ENCODE measurements around the gene SLC2A4RG. TPM values are rescaled to one million over a fixed set of nuclear protein-coding genes. Genes with fewer than 3 reads are reported as not detected.

Gene SLC2A4RG
- total RNA-seq, 2 donors from 2014 or later: 69.3 to 108 TPM

GRCh38 chr20:63785691-63786131, 46.1 kb downstream of the SLC2A4RG start:
- H3K9me3 Mint-ChIP-seq: no peaks in the 10 kb centered on the region
- no peak overlapping the region for H3K27ac Mint-ChIP-seq
- H3K4me3 Mint-ChIP-seq: no peak overlapping the region
- H3K27me3 ChIP-seq (ENCODE audit: control insufficient read depth, insufficient read depth, low read length, poor library complexity, severe bottlenecking): no peaks in the 10 kb centered on the region
- peaks cover 17% of the 10 kb centered on the region for H3K36me3 Mint-ChIP-seq (ENCODE audit: low read depth)
- no peaks in the 10 kb centered on the region for H3K4me1 Mint-ChIP-seq
- H3K9ac ChIP-seq (ENCODE audit: extremely low read depth, low read length, poor library complexity, severe bottlenecking): no peak overlapping the region
- H3K4me3 ChIP-seq (ENCODE audit: low read length): no peak overlapping the region
- no peaks in the 10 kb centered on the region for H3K4me1 ChIP-seq (ENCODE audit: control insufficient read depth, insufficient read depth, low read length)
- H3K9me3 ChIP-seq (ENCODE audit: control insufficient read depth, low read length): no peaks in the 10 kb centered on the region
- TF ChIP-seq CTCF (conservative IDR thresholded peaks at IDR 0.05): no peak
- H3K27ac ChIP-seq (ENCODE audit: low read depth, low read length): peak overlapping the region; percentile 53
- peaks cover 11% of the 10 kb centered on the region for H3K36me3 ChIP-seq (ENCODE audit: control insufficient read depth, insufficient read depth, low read length)
- no peaks in the 10 kb centered on the region for H3K27me3 Mint-ChIP-seq (ENCODE audit: insufficient read depth)
- DNase-seq: no peak
- 85 to 87% methylated on average over 9 to 14 of the region's 14 CpGs for WGBS, 2 experiments (ENCODE audit: insufficient coverage in 1 of 2, insufficient read length in 1 of 2)

DNA sequence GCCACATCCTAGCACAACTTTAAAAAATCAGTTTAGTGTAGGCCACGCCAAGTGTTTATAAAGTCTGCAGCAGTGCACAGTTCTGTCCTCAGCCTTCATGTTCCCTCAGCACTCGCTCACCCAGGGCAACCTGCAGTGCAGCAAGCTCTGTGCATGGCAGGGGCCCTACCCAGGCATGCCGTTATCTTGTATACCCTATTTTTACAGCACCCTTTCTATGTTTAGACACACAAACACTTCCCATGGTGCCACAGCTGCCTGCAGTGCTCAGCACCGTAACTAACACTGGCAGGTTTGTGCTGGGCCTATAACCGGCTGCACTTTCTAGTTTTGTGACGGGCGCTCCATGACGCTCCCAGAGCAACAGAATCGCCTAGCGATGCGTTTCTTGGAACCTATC, 47.7 kb downstream of the SLC2A4RG start:
- TF ChIP-seq CTCF (conservative IDR thresholded peaks at IDR 0.05): no peak
- H3K9ac ChIP-seq (ENCODE audit: extremely low read depth, low read length, poor library complexity, severe bottlenecking): no peak overlapping the region
- H3K9me3 ChIP-seq (ENCODE audit: control insufficient read depth, low read length): no peaks in the 10 kb centered on the region
- H3K36me3 ChIP-seq (ENCODE audit: control insufficient read depth, insufficient read depth, low read length): peaks cover 11% of the 10 kb centered on the region
- Mint-ChIP-seq H3K4me3 (no peak overlapping the region), H3K27ac (no peak overlapping the region), H3K9me3 (no peaks in the 10 kb centered on the region), H3K27me3 (ENCODE audit: insufficient read depth) (no peaks in the 10 kb centered on the region), H3K36me3 (ENCODE audit: low read depth) (peaks cover 15% of the 10 kb centered on the region), H3K4me1 (no peaks in the 10 kb centered on the region)
- no peak for DNase-seq
- no peak overlapping the region for H3K27ac ChIP-seq (ENCODE audit: low read depth, low read length)
- H3K4me1 ChIP-seq (ENCODE audit: control insufficient read depth, insufficient read depth, low read length): no peaks in the 10 kb centered on the region
- WGBS, 2 experiments (ENCODE audit: insufficient coverage in 1 of 2, insufficient read length in 1 of 2): 95 to 97% methylated on average over 11 of the region's 11 CpGs
- no peak overlapping the region for H3K4me3 ChIP-seq (ENCODE audit: low read length)
- no peaks in the 10 kb centered on the region for H3K27me3 ChIP-seq (ENCODE audit: control insufficient read depth, insufficient read depth, low read length, poor library complexity, severe bottlenecking)

GRCh38 chr20:63787749-63788148, 48.2 kb downstream of the SLC2A4RG start:
- Histone ChIP-seq H3K27me3 (ENCODE audit: control insufficient read depth, insufficient read depth, low read length, poor library complexity, severe bottlenecking) (no peaks in the 10 kb centered on the region), H3K36me3 (ENCODE audit: control insufficient read depth, insufficient read depth, low read length) (peaks cover 11% of the 10 kb centered on the region), H3K4me3 (ENCODE audit: low read length) (no peak overlapping the region), H3K27ac (ENCODE audit: low read depth, low read length) (no peak overlapping the region), H3K4me1 (ENCODE audit: control insufficient read depth, insufficient read depth, low read length) (no peaks in the 10 kb centered on the region), H3K9me3 (ENCODE audit: control insufficient read depth, low read length) (no peaks in the 10 kb centered on the region), H3K9ac (ENCODE audit: extremely low read depth, low read length, poor library complexity, severe bottlenecking) (no peak overlapping the region)
- H3K36me3 Mint-ChIP-seq (ENCODE audit: low read depth): peaks cover 15% of the 10 kb centered on the region
- WGBS, 2 experiments (ENCODE audit: insufficient coverage in 1 of 2, insufficient read length in 1 of 2): 92 to 94% methylated on average over 16 of the region's 16 CpGs
- no peaks in the 10 kb centered on the region for H3K9me3 Mint-ChIP-seq
- DNase-seq: no peak
- H3K4me1 Mint-ChIP-seq: no peaks in the 10 kb centered on the region
- H3K27ac Mint-ChIP-seq: no peak overlapping the region
- H3K27me3 Mint-ChIP-seq (ENCODE audit: insufficient read depth): no peaks in the 10 kb centered on the region
- TF ChIP-seq CTCF (conservative IDR thresholded peaks at IDR 0.05): no peak
- no peak overlapping the region for H3K4me3 Mint-ChIP-seq
